NB4 (cell line): Measurements from ENCODE around the gene PSAP.

Experiments
- DNase-seq: peaks from one replicate; pipeline ENCODE4 v3.0.0; 2010; ENCODE audit warnings: low read depth
- H3K4me3 ChIP-seq: one replicate; pipeline ENCODE4 v1.5.1; 2011; ENCODE audit warnings: mild to moderate bottlenecking, low read depth, low read length, moderate library complexity
- CTCF ChIP-seq: IDR thresholded peaks from one replicate; pipeline ENCODE4 v1.5.1; 2012; ENCODE audit warnings: low read depth, low read length
- MAX ChIP-seq: IDR thresholded peaks from 2 replicates; pipeline ENCODE4 v1.6.1; 2011; ENCODE audit warnings: low read depth, low read length
- MYC ChIP-seq: IDR thresholded peaks from 2 replicates; pipeline ENCODE4 v1.6.1; 2011; ENCODE audit warnings: low read depth, low read length
- POLR2A ChIP-seq: IDR thresholded peaks from 2 replicates; pipeline ENCODE4 v1.6.1; 2011; ENCODE audit warnings: mild to moderate bottlenecking; ENCODE audit not compliant: insufficient read length; ENCODE audit errors: extremely low read depth

PSAP gene

GRCh38 chr10:71782917-71783490 is 68.0 kb downstream of the PSAP start:
- H3K4me3 ChIP-seq, result no peak overlapping the region
- no peak for TF ChIP-seq MAX
- no peak for TF ChIP-seq POLR2A
- TF ChIP-seq CTCF, result no peak
- TF ChIP-seq MYC, result no peak
- no peak for DNase-seq

- DNase-seq, result no peak
- no peak overlapping the region for H3K4me3 ChIP-seq
- TF ChIP-seq MYC (no peak), POLR2A (no peak), CTCF (no peak), MAX (no peak)
These were observed 68.7 kb downstream of the PSAP start for GRCh38 chr10:71782221-71782916.

GRCh38 chr10:71780719-71781118 is 70.3 kb downstream of the PSAP start:
- H3K4me3 ChIP-seq, result no peak overlapping the region
- TF ChIP-seq MAX (no peak), MYC (no peak)
- no peak for DNase-seq

GRCh38 chr10:71780156-71780555 is 70.9 kb downstream of the PSAP start:
- no peak for DNase-seq
- no peak overlapping the region for H3K4me3 ChIP-seq
- no peak for TF ChIP-seq MAX
- TF ChIP-seq CTCF, result no peak
- no peak for TF ChIP-seq POLR2A
- TF ChIP-seq MYC, result no peak

- peak; percentile 62 for DNase-seq
- TF ChIP-seq CTCF (no peak), MYC (no peak), POLR2A (no peak), MAX (no peak)
- no peak overlapping the region for H3K4me3 ChIP-seq
These were observed 71.4 kb downstream of the PSAP start for GRCh38 chr10:71779641-71780040.

DNA sequence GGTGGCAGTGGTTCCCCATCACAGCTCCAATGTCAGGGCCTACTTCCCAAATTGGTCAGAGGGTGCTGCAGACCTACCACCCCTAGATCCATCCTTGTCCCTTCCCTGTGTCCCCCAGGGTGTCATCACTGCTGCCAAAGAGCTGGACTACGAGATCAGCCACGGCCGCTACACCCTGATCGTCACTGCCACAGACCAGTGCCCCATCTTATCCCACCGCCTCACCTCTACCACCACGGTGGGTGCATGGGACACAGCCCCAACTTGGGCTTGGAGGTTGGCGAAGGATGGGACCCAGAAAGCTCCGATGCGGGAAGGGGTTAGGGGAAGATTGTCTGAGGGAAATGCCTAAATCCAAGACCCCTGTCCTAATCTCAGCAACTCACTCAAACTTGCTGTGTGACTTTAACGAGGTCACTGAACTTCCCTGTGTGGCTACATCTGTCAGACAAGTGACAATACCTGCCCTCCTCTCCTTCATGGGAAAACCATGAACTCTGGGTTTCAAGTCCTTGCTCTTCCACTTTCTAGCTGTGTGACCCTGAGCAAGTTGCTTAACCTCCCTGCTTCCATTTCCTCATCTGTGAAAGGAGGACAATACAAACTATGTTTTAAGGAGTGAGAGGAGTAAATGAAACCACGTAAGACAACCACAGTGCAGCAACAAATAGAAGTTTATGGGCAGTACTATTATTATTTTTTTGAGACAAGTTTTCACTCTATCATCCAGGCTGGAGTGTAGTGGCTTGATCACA is 72.8 kb downstream of the PSAP start:
- no peak for DNase-seq
- no peak overlapping the region for H3K4me3 ChIP-seq
- TF ChIP-seq MYC (no peak), MAX (no peak), POLR2A (no peak)
